SK-N-SH treated with all-trans-retinoic acid at 6 μM for 48 hours (cell line): ENCODE data around the gene FRMD1.

Experiments used
- ATAC-seq: fragments of 200-7000 bp; cut with Tn5 transposase; 3 replicates; pipeline ENCODE4 v1.9.1; 2020; ENCODE audit warnings: mild to moderate bottlenecking, moderate library complexity
- ARNTL ChIP-seq: fragments of 450-650 bp; formaldehyde crosslinking; IDR thresholded peaks from 2 replicates; pipeline ENCODE4 v1.5.0; 2020; ENCODE audit warnings: low read depth, mild to moderate bottlenecking, moderate library complexity, borderline replicate concordance
- BACH2 ChIP-seq: fragments of 250-450 bp; sonication (Bioruptor Pico); IDR thresholded peaks from 2 replicates; pipeline ENCODE4 v1.9.0; 2021; ENCODE audit warnings: mild to moderate bottlenecking, borderline replicate concordance
- CREB5 ChIP-seq: fragments of 250-450 bp; sonication (Bioruptor Pico); IDR thresholded peaks from 2 replicates; pipeline ENCODE4 v1.5.1; 2020; ENCODE audit warnings: low read depth, mild to moderate bottlenecking, moderate library complexity
- CSRNP3 ChIP-seq: fragments of 250-450 bp; sonication (Bioruptor Pico); IDR thresholded peaks from 2 replicates; pipeline ENCODE4 v1.5.1; 2021; ENCODE audit warnings: mild to moderate bottlenecking, moderate library complexity
- ESRRG ChIP-seq: fragments of 250-450 bp; sonication (Bioruptor Pico); IDR thresholded peaks from 2 replicates; pipeline ENCODE4 v1.6.1; 2021; ENCODE audit warnings: mild to moderate bottlenecking
- GLIS3 ChIP-seq: fragments of 250-450 bp; sonication (Bioruptor Pico); IDR thresholded peaks from 2 replicates; pipeline ENCODE4 v1.5.0; 2020; ENCODE audit warnings: mild to moderate bottlenecking, moderate library complexity
- ISL1 ChIP-seq: fragments of 250-450 bp; sonication (Bioruptor Pico); IDR thresholded peaks from 2 replicates; pipeline ENCODE4 v2.1.2; 2022; ENCODE audit warnings: mild to moderate bottlenecking, moderate library complexity
- OSR1 ChIP-seq: fragments of 250-450 bp; sonication (Bioruptor Pico); IDR thresholded peaks from 2 replicates; pipeline ENCODE4 v1.8.0; 2022; ENCODE audit warnings: moderate library complexity, mild to moderate bottlenecking, inconsistent platforms
- PATZ1 ChIP-seq: fragments of 250-450 bp; sonication (Bioruptor Pico); IDR thresholded peaks from 2 replicates; pipeline ENCODE4 v1.8.0; 2020; ENCODE audit warnings: mild to moderate bottlenecking, moderate library complexity, borderline replicate concordance
- POU6F1 ChIP-seq: fragments of 250-450 bp; sonication (Bioruptor Pico); IDR thresholded peaks from 2 replicates; pipeline ENCODE4 v1.8.0; 2021; ENCODE audit warnings: low read depth, mild to moderate bottlenecking, moderate library complexity, borderline replicate concordance
- PPARA ChIP-seq: fragments of 250-450 bp; sonication (Bioruptor Pico); IDR thresholded peaks from 2 replicates; pipeline ENCODE4 v1.5.0; 2020; ENCODE audit warnings: mild to moderate bottlenecking, borderline replicate concordance
- SNAI2 ChIP-seq: fragments of 250-450 bp; sonication (Bioruptor Pico); IDR thresholded peaks from 2 replicates; pipeline ENCODE4 v1.5.0; 2020; ENCODE audit warnings: mild to moderate bottlenecking, moderate library complexity
- TCF4 ChIP-seq: fragments of 250-450 bp; sonication (Bioruptor Pico); IDR thresholded peaks from 2 replicates; pipeline ENCODE4 v1.8.0; 2021; ENCODE audit warnings: mild to moderate bottlenecking, moderate library complexity, borderline replicate concordance
- TOX ChIP-seq: fragments of 250-450 bp; sonication (Bioruptor Pico); IDR thresholded peaks from 2 replicates; pipeline ENCODE4 v1.8.0; 2021; ENCODE audit warnings: mild to moderate bottlenecking, moderate library complexity, borderline replicate concordance
- ZC3H10 ChIP-seq: fragments of 250-450 bp; sonication (Bioruptor Pico); IDR thresholded peaks from 2 replicates; pipeline ENCODE4 v1.5.1; 2021; ENCODE audit warnings: mild to moderate bottlenecking, moderate library complexity
- ZFP3 ChIP-seq: fragments of 250-450 bp; sonication (Bioruptor Pico); IDR thresholded peaks from 2 replicates; pipeline ENCODE4 v1.5.0; 2020; ENCODE audit warnings: mild to moderate bottlenecking, moderate library complexity
- ZFP30 ChIP-seq: fragments of 450-650 bp; formaldehyde crosslinking; IDR thresholded peaks from 2 replicates; pipeline ENCODE4 v1.5.0; 2022; ENCODE audit warnings: mild to moderate bottlenecking, moderate library complexity
- ZNF565 ChIP-seq: fragments of 450-650 bp; formaldehyde crosslinking; conservative IDR thresholded peaks from 2 replicates; pipeline ENCODE4 v1.5.0; 2020; ENCODE audit warnings: low read depth, mild to moderate bottlenecking, moderate library complexity
- ZNF70 ChIP-seq: fragments of 450-650 bp; formaldehyde crosslinking; IDR thresholded peaks from 2 replicates; pipeline ENCODE4 v1.5.0; 2020; ENCODE audit warnings: mild to moderate bottlenecking, moderate library complexity
- ZNF8 ChIP-seq: fragments of 450-650 bp; formaldehyde crosslinking; IDR thresholded peaks from 2 replicates; pipeline ENCODE4 v1.5.0; 2020; ENCODE audit warnings: mild to moderate bottlenecking, moderate library complexity

Gene FRMD1

GRCh38 chr6:168083514-168083885 lies 4.5 kb upstream of the FRMD1 start:
- TF ChIP-seq GLIS3 = no peak
- no peak for TF ChIP-seq ZC3H10 (CRISPR knock-in tag)
- no peak for ATAC-seq

- ATAC-seq = no peak
- TF ChIP-seq ZC3H10 (CRISPR knock-in tag) (no peak), CSRNP3 (CRISPR knock-in tag) (no peak), POU6F1 (CRISPR knock-in tag) (no peak), ESRRG (CRISPR knock-in tag) (no peak), BACH2 (CRISPR knock-in tag) (no peak), ZNF565 (CRISPR knock-in tag) (no peak), ARNTL (CRISPR knock-in tag) (no peak), OSR1 (CRISPR knock-in tag) (no peak), ISL1 (CRISPR knock-in tag) (no peak), CREB5 (CRISPR knock-in tag) (no peak), GLIS3 (no peak), TOX (CRISPR knock-in tag) (no peak), ZFP3 (CRISPR knock-in tag) (no peak), ZFP30 (CRISPR knock-in tag) (no peak)
These were observed 4.0 kb upstream of the FRMD1 start for GRCh38 chr6:168082860-168083513.

- TF ChIP-seq CSRNP3 (CRISPR knock-in tag) (no peak), ESRRG (CRISPR knock-in tag) (no peak), ZNF70 (CRISPR knock-in tag) (no peak), ARNTL (CRISPR knock-in tag) (no peak), ZC3H10 (CRISPR knock-in tag) (no peak), TOX (CRISPR knock-in tag) (no peak), OSR1 (CRISPR knock-in tag) (no peak), PPARA (CRISPR knock-in tag) (no peak), CREB5 (CRISPR knock-in tag) (no peak), POU6F1 (CRISPR knock-in tag) (no peak), ISL1 (CRISPR knock-in tag) (no peak), SNAI2 (no peak), ZFP3 (CRISPR knock-in tag) (no peak), PATZ1 (CRISPR knock-in tag) (no peak), BACH2 (CRISPR knock-in tag) (no peak), ZFP30 (CRISPR knock-in tag) (no peak), GLIS3 (no peak), ZNF8 (no peak), TCF4 (no peak), ZNF565 (CRISPR knock-in tag) (no peak)
- ATAC-seq = no peak
These were observed 3.0 kb upstream of the FRMD1 start for GRCh38 chr6:168081858-168082546.
